Measurements from ENCODE around the gene HNRNPM. TPM values are rescaled to one million over a fixed set of nuclear protein-coding genes. Genes with fewer than 3 reads are reported as not detected.
"Not testable (repeated sequence)": the region's sequence is repeated elsewhere in the genome, so short reads cannot be mapped to it uniquely, and the experiment has no call there.

Gene HNRNPM
- total RNA-seq, 5 donors from 2014 or later (not counting 1 experiment from before 2014, with no cell fraction given) = 200 to 272 (median 213) TPM

GRCh38 chr19:8430650-8431049 is 14.1 kb upstream of the HNRNPM start:
- Mint-ChIP-seq H3K9me3 (no peaks in the 10 kb centered on the region), H3K4me1 (peaks cover 0 to 4% (median 3%) of the 10 kb centered on the region in 3 donors), H3K4me3 (no peak overlapping the region), H3K27me3 (no peaks in the 10 kb centered on the region), H3K27ac (no peak overlapping the region), H3K36me3 (peaks cover 23% of the 10 kb centered on the region)
- no peak overlapping the region for H3K27ac ChIP-seq (ENCODE audit: low read length)
- DNase-seq = no peak
- no peak for ATAC-seq (replicated peaks in 1 of 4)
- no peaks in the 10 kb centered on the region for H3K4me1 ChIP-seq (ENCODE audit: control insufficient read depth in 1 of 2, extremely low read depth in 1 of 2, insufficient read depth in 2 of 2, low read length in 2 of 2)
- ChIA-PET POLR2A (no interaction called here), CTCF (interaction anchor here in 1 of 2 donors (0.5 kb wide), 1 partner anchor 16 kb away, joined by 3 read pairs; no protein-coding TSS in a partner anchor)
- H3K4me3 ChIP-seq (ENCODE audit: control insufficient read depth in 1 of 2, extremely low read depth in 1 of 2, low read length in 1 of 2) = no peak overlapping the region
- no peaks in the 10 kb centered on the region for H3K27me3 ChIP-seq (replicated peaks in 1 of 2; ENCODE audit: control insufficient read depth in 2 of 2, extremely low read depth in 1 of 2, insufficient read depth in 2 of 2, low read length in 1 of 2)
- peaks cover 8 to 13% of the 10 kb centered on the region in 2 donors for H3K36me3 ChIP-seq (ENCODE audit: control insufficient read depth in 2 of 2, extremely low read depth in 1 of 2, insufficient read depth in 1 of 2, low read length in 1 of 2)
- WGBS (ENCODE audit: insufficient coverage) = 100% methylated on average over 4 of the region's 20 CpGs
- H3K9me3 ChIP-seq = no peaks in the 10 kb centered on the region

- Histone ChIP-seq H3K27ac (ENCODE audit: low read length) (no peak overlapping the region), H3K4me3 (ENCODE audit: control insufficient read depth in 1 of 2, extremely low read depth in 1 of 2, low read length in 1 of 2) (no peak overlapping the region), H3K36me3 (ENCODE audit: control insufficient read depth in 2 of 2, extremely low read depth in 1 of 2, insufficient read depth in 1 of 2, low read length in 1 of 2) (peaks cover 3 to 11% of the 10 kb centered on the region in 2 donors), H3K4me1 (ENCODE audit: control insufficient read depth in 1 of 2, extremely low read depth in 1 of 2, insufficient read depth in 2 of 2, low read length in 2 of 2) (no peaks in the 10 kb centered on the region), H3K9me3 (no peaks in the 10 kb centered on the region), H3K27me3 (replicated peaks in 1 of 2; ENCODE audit: control insufficient read depth in 2 of 2, extremely low read depth in 1 of 2, insufficient read depth in 2 of 2, low read length in 1 of 2) (no peaks in the 10 kb centered on the region)
- DNase-seq (no peak), ATAC-seq (replicated peaks in 1 of 4) (no peak)
- H3K36me3 Mint-ChIP-seq = peaks cover 11% of the 10 kb centered on the region
- no peak overlapping the region for H3K4me3 Mint-ChIP-seq
- ChIA-PET CTCF (interaction anchor here in 1 of 2 donors (0.6 kb wide), 1 partner anchor 15 kb away, joined by 3 read pairs; no protein-coding TSS in a partner anchor), POLR2A (no interaction called here)
- no peak overlapping the region for H3K27ac Mint-ChIP-seq
- no peaks in the 10 kb centered on the region for H3K27me3 Mint-ChIP-seq
- WGBS (ENCODE audit: insufficient coverage) = 98% methylated on average over 9 of the region's 12 CpGs
- no peaks in the 10 kb centered on the region for H3K9me3 Mint-ChIP-seq
- peaks cover 2 to 9% (median 9%) of the 10 kb centered on the region in 3 donors for H3K4me1 Mint-ChIP-seq
Measured at GRCh38 chr19:8438236-8438635, 6.5 kb upstream of the HNRNPM start.

GRCh38 chr19:8441725-8442544 is 2.8 kb upstream of the HNRNPM start:
- POLR2A ChIA-PET = no interaction called here

DNA sequence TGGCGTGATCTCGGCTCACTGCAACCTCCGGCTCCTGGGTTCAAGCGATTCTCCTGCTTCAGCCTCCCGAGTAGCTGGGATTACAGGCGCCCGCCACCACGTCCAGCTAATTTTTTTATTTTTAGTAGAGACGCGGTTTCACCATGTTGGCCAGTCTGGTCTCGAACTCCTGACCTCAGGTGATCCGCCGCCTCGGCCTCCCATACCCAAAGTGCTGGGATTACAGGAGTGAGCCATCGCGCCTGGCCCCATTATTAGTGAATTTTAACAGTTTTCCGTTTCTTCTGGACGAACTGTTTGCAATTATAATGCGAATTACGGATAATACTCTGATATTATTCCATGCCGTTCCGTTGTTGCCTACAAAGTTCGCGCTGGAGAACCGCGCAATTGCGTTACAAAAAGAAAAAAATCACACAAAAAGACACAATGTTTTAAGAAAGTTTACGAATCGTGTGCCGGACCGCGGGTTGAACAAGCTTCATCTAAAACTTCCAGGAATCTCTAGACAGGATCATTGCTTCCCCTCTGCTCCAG is 567 bp upstream of the HNRNPM start:
- Histone ChIP-seq H3K4me1 (ENCODE audit: control insufficient read depth in 1 of 2, extremely low read depth in 1 of 2, insufficient read depth in 2 of 2, low read length in 2 of 2) (peaks cover 26 to 41% of the 10 kb centered on the region in 2 experiments), H3K36me3 (ENCODE audit: control insufficient read depth in 2 of 2, extremely low read depth in 1 of 2, insufficient read depth in 1 of 2, low read length in 1 of 2) (peaks cover 0 to 17% of the 10 kb centered on the region in 2 donors), H3K4me3 (ENCODE audit: control insufficient read depth in 1 of 2, extremely low read depth in 1 of 2, low read length in 1 of 2) (peak overlapping the region; percentile 78 to 97), H3K27ac (ENCODE audit: low read length) (peak overlapping the region; percentile 79)
- Mint-ChIP-seq H3K4me1 (peaks cover 36 to 41% (median 41%) of the 10 kb centered on the region in 3 donors), H3K36me3 (peaks cover 21% of the 10 kb centered on the region), H3K4me3 (peak overlapping the region; percentile 94 to 99 (median 98)), H3K27ac (peak overlapping the region; percentile 96)
- ATAC-seq (replicated peaks in 1 of 4); H3K9me3 Mint-ChIP-seq; H3K27me3 Mint-ChIP-seq; DNase-seq; H3K27me3 ChIP-seq (replicated peaks in 1 of 2; ENCODE audit: control insufficient read depth in 2 of 2, extremely low read depth in 1 of 2, insufficient read depth in 2 of 2, low read length in 1 of 2); H3K9me3 ChIP-seq: not testable (repeated sequence)
- 37% methylated on average over 26 of the region's 32 CpGs for WGBS (ENCODE audit: insufficient coverage)
- ChIA-PET CTCF (interaction anchor here (0.5 to 1.6 kb wide), 4 partner anchors 12 to 96 kb away, joined by 3 to 14 read pairs (median 7); partner anchors contain the start of gene MARCHF2 (in 1 of the 2)), POLR2A (interaction anchor here (0.6 to 0.8 kb wide), 3 partner anchors 24 to 1660 kb away, joined by 3 read pairs; no protein-coding TSS in a partner anchor)

More at GRCh38 chr19:8441725-8442544, 2.8 kb upstream of the HNRNPM start:
- Histone ChIP-seq H3K27ac (ENCODE audit: low read length) (no peak overlapping the region), H3K36me3 (ENCODE audit: control insufficient read depth in 2 of 2, extremely low read depth in 1 of 2, insufficient read depth in 1 of 2, low read length in 1 of 2) (peaks cover 3 to 17% of the 10 kb centered on the region in 2 donors), H3K4me3 (ENCODE audit: control insufficient read depth in 1 of 2, extremely low read depth in 1 of 2, low read length in 1 of 2) (no peak overlapping the region), H3K4me1 (ENCODE audit: control insufficient read depth in 1 of 2, extremely low read depth in 1 of 2, insufficient read depth in 2 of 2, low read length in 2 of 2) (peaks cover 11 to 21% of the 10 kb centered on the region in 2 experiments), H3K9me3 (no peaks in the 10 kb centered on the region), H3K27me3 (replicated peaks in 1 of 2; ENCODE audit: control insufficient read depth in 2 of 2, extremely low read depth in 1 of 2, insufficient read depth in 2 of 2, low read length in 1 of 2) (no peaks in the 10 kb centered on the region)
- Mint-ChIP-seq H3K27me3 (no peaks in the 10 kb centered on the region), H3K27ac (no peak overlapping the region), H3K4me3 (peak overlapping the region in 2 of 3 donors; percentile 11 to 25), H3K9me3 (no peaks in the 10 kb centered on the region), H3K36me3 (peaks cover 12% of the 10 kb centered on the region), H3K4me1 (peaks cover 18 to 23% (median 22%) of the 10 kb centered on the region in 3 donors)
- CTCF ChIA-PET = interaction anchor here in 1 of 2 donors (0.6 kb wide), 1 partner anchor 29 kb away, joined by 4 read pairs; the partner anchor contains the start of gene MARCHF2
- 88% methylated on average over 1 of the region's 6 CpGs for WGBS (ENCODE audit: insufficient coverage)
- DNase-seq = no peak
- no peak for ATAC-seq (replicated peaks in 1 of 4)

GRCh38 chr19:8445488-8446001 is 770 bp downstream of the HNRNPM start:
- H3K4me1 ChIP-seq (ENCODE audit: control insufficient read depth in 1 of 2, extremely low read depth in 1 of 2, insufficient read depth in 2 of 2, low read length in 2 of 2) = peaks cover 33 to 53% of the 10 kb centered on the region in 2 experiments
- H3K27ac ChIP-seq (ENCODE audit: low read length) = peak overlapping the region; percentile 87
- DNase-seq (peak in 29 of 35 experiments; percentile 1 to 51 (median 15)), ATAC-seq (replicated peaks in 1 of 4) (peak; percentile 2 to 15 (median 8))
- Mint-ChIP-seq H3K27me3 (no peaks in the 10 kb centered on the region), H3K27ac (peak overlapping the region; percentile 81 to 86), H3K36me3 (peaks cover 21% of the 10 kb centered on the region), H3K9me3 (no peaks in the 10 kb centered on the region), H3K4me3 (peak overlapping the region; percentile 92 to 98 (median 94)), H3K4me1 (peaks cover 46 to 52% (median 50%) of the 10 kb centered on the region in 3 donors)
- H3K27me3 ChIP-seq (replicated peaks in 1 of 2; ENCODE audit: control insufficient read depth in 2 of 2, extremely low read depth in 1 of 2, insufficient read depth in 2 of 2, low read length in 1 of 2) = no peaks in the 10 kb centered on the region
- peaks cover 0 to 17% of the 10 kb centered on the region in 2 donors for H3K36me3 ChIP-seq (ENCODE audit: control insufficient read depth in 2 of 2, extremely low read depth in 1 of 2, insufficient read depth in 1 of 2, low read length in 1 of 2)
- peak overlapping the region; percentile 87 to 97 for H3K4me3 ChIP-seq (ENCODE audit: control insufficient read depth in 1 of 2, extremely low read depth in 1 of 2, low read length in 1 of 2)
- under 1% methylated on average over 28 of the region's 45 CpGs for WGBS (ENCODE audit: insufficient coverage)
- CTCF ChIA-PET = interaction anchor here in 1 of 2 donors (0.5 to 2.3 kb wide), 2 partner anchors 32 to 80 kb away, joined by 4 to 6 read pairs; partner anchors contain the start of gene MARCHF2
- no peaks in the 10 kb centered on the region for H3K9me3 ChIP-seq
- POLR2A ChIA-PET = interaction anchor here (0.6 to 1.6 kb wide), 2 partner anchors 10 to 130 kb away, joined by 5 read pairs; no protein-coding TSS in a partner anchor
